Astrocyte (in vitro differentiated cells and primary cell): ENCODE results near the gene AGPAT3.

ENCODE experiments used
- EZH2 ChIP-seq: IDR thresholded peaks from 2 replicates; pipeline ENCODE4 v1.6.1; 2012; ENCODE audit warnings: mild to moderate bottlenecking, low read length, inconsistent platforms; ENCODE audit not compliant: insufficient read depth
- TF ChIP-seq, protein P1 (sequence below): IDR thresholded peaks from 2 replicates; pipeline ENCODE4 v1.5.1; 2011; ENCODE audit warnings: low read depth, mild to moderate bottlenecking, inconsistent platforms, low read length, moderate library complexity; ENCODE audit not compliant: insufficient read depth

- TF ChIP-seq, protein P1, sequence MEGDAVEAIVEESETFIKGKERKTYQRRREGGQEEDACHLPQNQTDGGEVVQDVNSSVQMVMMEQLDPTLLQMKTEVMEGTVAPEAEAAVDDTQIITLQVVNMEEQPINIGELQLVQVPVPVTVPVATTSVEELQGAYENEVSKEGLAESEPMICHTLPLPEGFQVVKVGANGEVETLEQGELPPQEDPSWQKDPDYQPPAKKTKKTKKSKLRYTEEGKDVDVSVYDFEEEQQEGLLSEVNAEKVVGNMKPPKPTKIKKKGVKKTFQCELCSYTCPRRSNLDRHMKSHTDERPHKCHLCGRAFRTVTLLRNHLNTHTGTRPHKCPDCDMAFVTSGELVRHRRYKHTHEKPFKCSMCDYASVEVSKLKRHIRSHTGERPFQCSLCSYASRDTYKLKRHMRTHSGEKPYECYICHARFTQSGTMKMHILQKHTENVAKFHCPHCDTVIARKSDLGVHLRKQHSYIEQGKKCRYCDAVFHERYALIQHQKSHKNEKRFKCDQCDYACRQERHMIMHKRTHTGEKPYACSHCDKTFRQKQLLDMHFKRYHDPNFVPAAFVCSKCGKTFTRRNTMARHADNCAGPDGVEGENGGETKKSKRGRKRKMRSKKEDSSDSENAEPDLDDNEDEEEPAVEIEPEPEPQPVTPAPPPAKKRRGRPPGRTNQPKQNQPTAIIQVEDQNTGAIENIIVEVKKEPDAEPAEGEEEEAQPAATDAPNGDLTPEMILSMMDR = no peak
- TF ChIP-seq EZH2 = no peak
These were observed 114.6 kb downstream of the AGPAT3 start for GRCh38 chr21:43979654-43980053.
